ENCODE results near the gene PALS1.

DNA sequence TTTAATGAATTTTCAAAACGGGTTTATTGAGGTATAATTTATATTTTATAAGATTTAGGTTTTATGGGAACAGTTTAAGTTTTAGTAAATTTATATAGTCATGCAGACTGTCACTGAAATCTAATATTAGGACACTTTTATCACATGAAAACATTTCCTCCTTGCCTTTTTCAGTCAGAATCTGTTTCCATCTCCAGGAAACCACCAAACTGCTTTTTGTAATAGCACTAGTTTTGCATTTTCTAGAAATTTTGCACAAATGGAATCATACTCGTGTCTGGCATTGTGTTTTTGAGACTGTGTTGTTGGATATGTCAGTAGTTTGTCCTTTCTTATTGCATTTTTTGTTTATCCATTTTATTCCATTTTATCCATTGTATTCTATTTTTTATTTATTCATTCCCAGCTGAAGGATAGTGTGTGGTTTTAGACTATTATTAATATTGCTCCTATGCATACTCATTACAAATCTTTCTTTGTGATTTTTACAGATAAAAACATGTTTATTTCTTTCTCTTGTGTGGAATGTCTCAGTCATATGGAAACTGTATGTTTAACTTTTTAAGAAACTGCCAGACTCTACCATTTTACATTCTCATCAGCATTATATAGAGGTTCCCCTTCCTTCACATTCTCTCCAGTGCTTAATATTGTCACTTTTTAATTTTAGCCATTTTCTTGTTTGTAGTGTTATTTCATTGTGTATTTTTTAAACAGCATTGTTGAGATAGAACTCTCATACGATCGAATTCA is 26.5 kb downstream of the PALS1 start:
- TF ChIP-seq, protein P1, sequence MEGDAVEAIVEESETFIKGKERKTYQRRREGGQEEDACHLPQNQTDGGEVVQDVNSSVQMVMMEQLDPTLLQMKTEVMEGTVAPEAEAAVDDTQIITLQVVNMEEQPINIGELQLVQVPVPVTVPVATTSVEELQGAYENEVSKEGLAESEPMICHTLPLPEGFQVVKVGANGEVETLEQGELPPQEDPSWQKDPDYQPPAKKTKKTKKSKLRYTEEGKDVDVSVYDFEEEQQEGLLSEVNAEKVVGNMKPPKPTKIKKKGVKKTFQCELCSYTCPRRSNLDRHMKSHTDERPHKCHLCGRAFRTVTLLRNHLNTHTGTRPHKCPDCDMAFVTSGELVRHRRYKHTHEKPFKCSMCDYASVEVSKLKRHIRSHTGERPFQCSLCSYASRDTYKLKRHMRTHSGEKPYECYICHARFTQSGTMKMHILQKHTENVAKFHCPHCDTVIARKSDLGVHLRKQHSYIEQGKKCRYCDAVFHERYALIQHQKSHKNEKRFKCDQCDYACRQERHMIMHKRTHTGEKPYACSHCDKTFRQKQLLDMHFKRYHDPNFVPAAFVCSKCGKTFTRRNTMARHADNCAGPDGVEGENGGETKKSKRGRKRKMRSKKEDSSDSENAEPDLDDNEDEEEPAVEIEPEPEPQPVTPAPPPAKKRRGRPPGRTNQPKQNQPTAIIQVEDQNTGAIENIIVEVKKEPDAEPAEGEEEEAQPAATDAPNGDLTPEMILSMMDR (IDR thresholded peaks at IDR 0.05) = no peak
- no peak for TF ChIP-seq ZFX (IDR thresholded peaks at IDR 0.05; ENCODE audit: borderline replicate concordance)
